SK-N-SH (cell line): ENCODE results near the gene MDK. TPM values are rescaled to one million over a fixed set of nuclear protein-coding genes. Genes with fewer than 3 reads are reported as not detected.

Source experiments
- CTCF ChIA-PET: fragments of 300-600, 350-600 bp; formaldehyde crosslinking; extraction: SDS; loops from one replicate; lab custom pipeline; 2021; lab: Yijun Ruan, JAX
- POLR2A ChIA-PET: fragments of 350-600 bp; sonication (Branson Sonifier 250); formaldehyde crosslinking; extraction: SDS; loops from one replicate; lab custom pipeline; 2020; ENCODE audit warnings: antibody characterized with exemption, inconsistent platforms; lab: Yijun Ruan, JAX
- DNase-seq: peaks from one replicate; pipeline ENCODE4 v3.0.0; 2012
- H2AFZ ChIP-seq: fragments of 200-600 bp; sonication (generic); 2 replicates; pipeline ENCODE4 v1.8.1; 2016; ENCODE audit warnings: antibody characterized with exemption, mild to moderate bottlenecking, low read depth
- H3F3A ChIP-seq: fragments of 200-600 bp; sonication (generic); replicated peaks from 2 replicates; pipeline ENCODE3; 2016; ENCODE audit warnings: antibody characterized with exemption, mild to moderate bottlenecking; ENCODE audit not compliant: insufficient read depth
- H3K27ac ChIP-seq, 2 experiments: fragments of 200-500 bp in 1 of 2; fragments of 200-600 bp in 1 of 2; sonication (Bioruptor generic) in 1 of 2; sonication (generic), shearing (Covaris generic) in 1 of 2; 2 replicates each; pipeline versions ENCODE4 v1.5.1 to v1.6.1; 2014 to 2016; ENCODE audit warnings: low read depth in 2 of 2, inconsistent platforms in 1 of 2, low read length in 1 of 2, mild to moderate bottlenecking in 1 of 2, mixed read lengths in 1 of 2
- H3K27me3 ChIP-seq: fragments of 200-600 bp; sonication (generic), shearing (Covaris generic); 2 replicates; pipeline ENCODE4 v1.6.1; 2016; ENCODE audit warnings: mixed run types; ENCODE audit not compliant: insufficient read depth
- H3K36me3 ChIP-seq, 2 experiments: fragments of 200-500 bp in 1 of 2; fragments of 200-600 bp in 1 of 2; sonication (Bioruptor generic) in 1 of 2; sonication (generic) in 1 of 2; replicated peaks in 1 of 2; 2 replicates each; pipeline versions ENCODE3 to v1.5.1; 2014 to 2016; ENCODE audit warnings: low read length in 1 of 2, mild to moderate bottlenecking in 1 of 2; ENCODE audit not compliant: insufficient read depth in 2 of 2, control insufficient read depth in 1 of 2
- H3K4me1 ChIP-seq, 2 experiments: fragments of 200-500 bp in 1 of 2; fragments of 200-600 bp in 1 of 2; sonication (Bioruptor generic) in 1 of 2; sonication (generic), shearing (Covaris generic) in 1 of 2; 2 replicates each; pipeline versions ENCODE4 v1.5.1 to v1.6.1; 2014 to 2016; ENCODE audit warnings: low read depth in 1 of 2, low read length in 1 of 2, mixed run types in 1 of 2; ENCODE audit not compliant: insufficient read depth in 2 of 2, control insufficient read depth in 1 of 2
- H3K4me2 ChIP-seq: fragments of 200-600 bp; sonication (generic), shearing (Covaris generic); 2 replicates; pipeline ENCODE4 v1.6.1; 2017; ENCODE audit warnings: mixed run types
- H3K4me3 ChIP-seq, 2 experiments: fragments of 200-500 bp in 1 of 2; fragments of 200-600 bp in 1 of 2; sonication (Bioruptor generic) in 1 of 2; sonication (generic), shearing (Covaris generic) in 1 of 2; 2 replicates each; pipeline versions ENCODE4 v1.5.1 to v1.8.1; 2014 to 2016; ENCODE audit warnings: low read depth in 2 of 2, inconsistent platforms in 1 of 2, low read length in 1 of 2, mild to moderate bottlenecking in 1 of 2, mixed read lengths in 1 of 2, moderate library complexity in 1 of 2
- H3K79me2 ChIP-seq: fragments of 200-600 bp; sonication (generic); 2 replicates; pipeline ENCODE4 v1.8.1; 2017; ENCODE audit warnings: mild to moderate bottlenecking; ENCODE audit not compliant: insufficient read depth
- H3K9ac ChIP-seq: fragments of 200-600 bp; sonication (generic); 2 replicates; pipeline ENCODE4 v1.6.1; 2017; ENCODE audit warnings: mixed run types
- H3K9me2 ChIP-seq: fragments of 200-600 bp; sonication (generic); 2 replicates; pipeline ENCODE4 v1.6.1; 2017; ENCODE audit warnings: mixed run types
- H3K9me3 ChIP-seq: fragments of 200-600 bp; sonication (generic); 2 replicates; pipeline ENCODE4 v1.6.1; 2017; ENCODE audit warnings: mixed run types, mild to moderate bottlenecking, moderate library complexity
- H4K20me1 ChIP-seq: fragments of 200-600 bp; sonication (generic); 2 replicates; pipeline ENCODE4 v1.6.1; 2017; ENCODE audit warnings: mild to moderate bottlenecking, mixed run types; ENCODE audit not compliant: insufficient read depth
- ELF1 ChIP-seq: IDR thresholded peaks from 2 replicates; pipeline ENCODE4 v1.4.0; 2012
- EZH2phosphoT487 ChIP-seq: fragments of 200-600 bp; sonication (generic); IDR thresholded peaks from 2 replicates; pipeline ENCODE4 v1.6.1; 2017; ENCODE audit warnings: low read depth, mixed run types, mild to moderate bottlenecking, antibody characterized with exemption, moderate library complexity, borderline replicate concordance
- FOXJ3 ChIP-seq: sonication (generic); formaldehyde crosslinking; IDR thresholded peaks from 2 replicates; pipeline ENCODE4 v1.5.1; 2020; ENCODE audit warnings: mild to moderate bottlenecking, missing genetic modification reagents
- GABPA ChIP-seq: IDR thresholded peaks from 2 replicates; pipeline ENCODE4 v1.4.0; 2012; ENCODE audit warnings: low read depth, mild to moderate bottlenecking
- GATA2 ChIP-seq: sonication (generic); formaldehyde crosslinking; IDR thresholded peaks from 2 replicates; pipeline ENCODE4 v1.5.0; 2020; ENCODE audit warnings: mild to moderate bottlenecking, missing genetic modification reagents
- JUND ChIP-seq: IDR thresholded peaks from 2 replicates; pipeline ENCODE4 v1.4.0; 2012
- NFIC ChIP-seq: IDR thresholded peaks from 2 replicates; pipeline ENCODE4 v1.4.0; 2012; ENCODE audit warnings: borderline replicate concordance
- NRF1 ChIP-seq: IDR thresholded peaks from 2 replicates; pipeline ENCODE4 v1.6.1; 2012; ENCODE audit warnings: low read depth, mild to moderate bottlenecking, low read length
- PBX3 ChIP-seq: IDR thresholded peaks from 2 replicates; pipeline ENCODE4; 2012
- RAD21 ChIP-seq: IDR thresholded peaks from 2 replicates; pipeline ENCODE4 v1.6.1; 2012; ENCODE audit warnings: mild to moderate bottlenecking, low read length
- REST ChIP-seq: IDR thresholded peaks from 2 replicates; pipeline ENCODE4 v1.6.1; 2012; ENCODE audit warnings: mild to moderate bottlenecking, low read depth, low read length, moderate library complexity
- RFX5 ChIP-seq: IDR thresholded peaks from 2 replicates; pipeline ENCODE4 v1.6.1; 2012; ENCODE audit warnings: mild to moderate bottlenecking, improper control_type of control experiment, low read length
- TCF12 ChIP-seq: IDR thresholded peaks from 2 replicates; pipeline ENCODE4 v1.4.0; 2012
- TEAD4 ChIP-seq: IDR thresholded peaks from 2 replicates; pipeline ENCODE4 v1.4.0; 2012; ENCODE audit warnings: mild to moderate bottlenecking, borderline replicate concordance; ENCODE audit not compliant: insufficient read depth
- USF1 ChIP-seq: IDR thresholded peaks from 2 replicates; pipeline ENCODE4 v1.4.0; 2012; ENCODE audit warnings: low read depth, borderline replicate concordance
- USF2 ChIP-seq: fragments of 150-350 bp; IDR thresholded peaks from 2 replicates; pipeline ENCODE4 v1.6.1; 2017; ENCODE audit warnings: antibody characterized with exemption, low read length, low read depth, borderline replicate concordance
- WGBS: methylation state at CpG from one replicate; pipeline ENCODE4 v1.1.6; 2017; ENCODE audit warnings: low lambda C conversion rate; 5-methylcytosine and 5-hydroxymethylcytosine counted together
- polyA plus RNA-seq, 3 experiments: library from polyadenylated mRNA; depleted of rRNA; stranded (reverse); fragments of >200 nt; gene quantifications; 2 replicates each; pipeline ENCODE4 v1.2.3, GENCODE V29; 2012

MDK gene
- polyA plus RNA-seq, 1 of the 3 experiments (the other 2 are of a cell fraction): 2,395 TPM

- DNase-seq: no peak
- Histone ChIP-seq H3K27me3 (peaks cover 10% of the 10 kb centered on the region), H3F3A (no peaks in the 10 kb centered on the region)
Measured at GRCh38 chr11:46335890-46336562, 45.4 kb upstream of the MDK start.

GRCh38 chr11:46336563-46337180 lies 44.8 kb upstream of the MDK start:
- 91% methylated on average over 12 of the region's 12 CpGs for WGBS
- ChIA-PET CTCF (interaction anchor here (0.7 to 3.7 kb wide), 3 partner anchors 9 to 28 kb away, joined by 3 to 11 read pairs (median 3); no protein-coding TSS in a partner anchor), POLR2A (no interaction called here)
- H3K36me3 ChIP-seq: no peaks in the 10 kb centered on the region
- H3K4me2 ChIP-seq: no peak overlapping the region
- no peak overlapping the region for H3K9ac ChIP-seq
- DNase-seq: no peak
- peaks cover 11 to 14% of the 10 kb centered on the region in 2 experiments; a peak in 3 of 4 replicates for H3K4me1 ChIP-seq
- H3K27ac ChIP-seq: no peak overlapping the region
- peaks cover 10% of the 10 kb centered on the region for H3K27me3 ChIP-seq
- H3K9me3 ChIP-seq: no peaks in the 10 kb centered on the region
- no peaks in the 10 kb centered on the region for H3K9me2 ChIP-seq
- H4K20me1 ChIP-seq: no peaks in the 10 kb centered on the region
- no peaks in the 10 kb centered on the region for H3K79me2 ChIP-seq
- H2AFZ ChIP-seq: no peak overlapping the region
- no peak overlapping the region for H3K4me3 ChIP-seq
- no peaks in the 10 kb centered on the region for H3F3A ChIP-seq
- TF ChIP-seq NRF1 (no peak), NFIC (no peak), EZH2phosphoT487 (no peak), JUND (no peak), GATA2 (CRISPR knock-in tag) (no peak), RFX5 (no peak), RAD21 (no peak), FOXJ3 (no peak), ELF1 (no peak), PBX3 (no peak), TCF12 (no peak), USF2 (no peak)

More at GRCh38 chr11:46335890-46336562, 45.4 kb upstream of the MDK start:
- no peaks in the 10 kb centered on the region for H3K9me2 ChIP-seq
- no peak overlapping the region for H3K9ac ChIP-seq
- no peaks in the 10 kb centered on the region for H3K79me2 ChIP-seq
- TF ChIP-seq USF1: no peak
- no peak for TF ChIP-seq TEAD4
- TF ChIP-seq REST: no peak
- TF ChIP-seq GABPA: no peak
- H3K4me3 ChIP-seq: no peak overlapping the region
- POLR2A ChIA-PET: no interaction called here
- no peaks in the 10 kb centered on the region for H3K36me3 ChIP-seq
- H4K20me1 ChIP-seq: no peaks in the 10 kb centered on the region
- H3K4me2 ChIP-seq: no peak overlapping the region
- CTCF ChIA-PET: interaction anchor here (0.9 to 3.7 kb wide), 3 partner anchors 14 to 39 kb away, joined by 4 to 11 read pairs (median 4); no protein-coding TSS in a partner anchor
- H2AFZ ChIP-seq: no peak overlapping the region
- no peaks in the 10 kb centered on the region for H3K9me3 ChIP-seq
- no peak overlapping the region for H3K27ac ChIP-seq
- H3K4me1 ChIP-seq: peaks cover 11 to 20% of the 10 kb centered on the region in 2 experiments; a peak in 3 of 4 replicates
- 93% methylated on average over 11 of the region's 11 CpGs for WGBS
